ENCODE measurements around the gene CD44. TPM values are rescaled to one million over a fixed set of nuclear protein-coding genes. Genes with fewer than 3 reads are reported as not detected.

Gene CD44
- total and polyA plus RNA-seq, 4 donors = 4.1 to 26.9 (median 14.6) TPM

DNA sequence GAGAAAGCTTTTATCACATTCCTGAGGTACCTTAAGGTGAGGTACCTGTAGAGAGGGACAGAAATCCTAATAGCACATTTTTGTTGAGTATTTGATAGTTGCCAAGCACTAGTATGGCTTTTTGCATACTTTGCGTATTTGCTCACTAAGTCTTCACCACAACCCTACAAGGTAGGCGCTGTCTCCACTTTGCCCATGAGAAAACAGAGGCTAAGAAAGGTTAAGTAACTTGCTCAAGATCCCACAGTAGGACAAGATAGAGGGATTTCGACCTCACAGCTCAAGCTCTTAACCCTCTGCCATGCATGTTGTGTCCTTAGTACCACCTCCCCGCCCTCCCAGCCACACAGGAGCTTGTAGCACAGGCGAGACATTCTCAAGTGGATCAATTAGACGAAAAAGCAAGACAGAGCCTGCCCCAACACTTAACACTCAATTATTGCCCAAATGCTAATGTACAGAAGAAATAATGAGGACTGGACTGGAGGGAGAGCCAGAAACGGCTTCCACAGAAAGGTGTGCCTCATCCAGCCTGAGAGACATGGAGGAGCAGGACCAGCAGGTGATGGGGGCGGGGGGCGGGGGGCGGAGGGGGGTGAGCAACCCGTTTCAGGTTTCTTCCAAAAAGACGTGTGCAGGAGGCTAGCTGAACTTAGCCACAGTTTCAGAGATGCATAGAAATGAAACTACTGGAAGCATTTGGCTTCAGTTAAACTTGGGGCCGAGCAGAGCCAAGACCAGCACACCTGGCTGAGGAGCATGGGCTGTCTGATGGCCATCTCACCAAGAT lies 26.7 kb upstream of the CD44 start:
- no peak for TF ChIP-seq RAD21 (IDR thresholded peaks at IDR 0.05)
- TF ChIP-seq TAF1 (conservative IDR thresholded peaks at IDR 0.05) = no peak
- TF ChIP-seq, protein P1, sequence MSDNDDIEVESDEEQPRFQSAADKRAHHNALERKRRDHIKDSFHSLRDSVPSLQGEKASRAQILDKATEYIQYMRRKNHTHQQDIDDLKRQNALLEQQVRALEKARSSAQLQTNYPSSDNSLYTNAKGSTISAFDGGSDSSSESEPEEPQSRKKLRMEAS (IDR thresholded peaks at IDR 0.05) = no peak
- no peak for TF ChIP-seq CTCF (IDR thresholded peaks at IDR 0.05; ENCODE audit: low read depth, low read length, missing input control)
- TF ChIP-seq, protein P2, sequence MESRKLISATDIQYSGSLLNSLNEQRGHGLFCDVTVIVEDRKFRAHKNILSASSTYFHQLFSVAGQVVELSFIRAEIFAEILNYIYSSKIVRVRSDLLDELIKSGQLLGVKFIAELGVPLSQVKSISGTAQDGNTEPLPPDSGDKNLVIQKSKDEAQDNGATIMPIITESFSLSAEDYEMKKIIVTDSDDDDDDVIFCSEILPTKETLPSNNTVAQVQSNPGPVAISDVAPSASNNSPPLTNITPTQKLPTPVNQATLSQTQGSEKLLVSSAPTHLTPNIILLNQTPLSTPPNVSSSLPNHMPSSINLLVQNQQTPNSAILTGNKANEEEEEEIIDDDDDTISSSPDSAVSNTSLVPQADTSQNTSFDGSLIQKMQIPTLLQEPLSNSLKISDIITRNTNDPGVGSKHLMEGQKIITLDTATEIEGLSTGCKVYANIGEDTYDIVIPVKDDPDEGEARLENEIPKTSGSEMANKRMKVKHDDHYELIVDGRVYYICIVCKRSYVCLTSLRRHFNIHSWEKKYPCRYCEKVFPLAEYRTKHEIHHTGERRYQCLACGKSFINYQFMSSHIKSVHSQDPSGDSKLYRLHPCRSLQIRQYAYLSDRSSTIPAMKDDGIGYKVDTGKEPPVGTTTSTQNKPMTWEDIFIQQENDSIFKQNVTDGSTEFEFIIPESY (IDR thresholded peaks at IDR 0.05) = no peak
- no peak for TF ChIP-seq FOXA2 (IDR thresholded peaks at IDR 0.05)
- no peak for TF ChIP-seq NR2F2 (IDR thresholded peaks at IDR 0.05)
- TF ChIP-seq JUND (IDR thresholded peaks at IDR 0.05) = no peak
- no peak for TF ChIP-seq REST (IDR thresholded peaks at IDR 0.05)
- no peak for TF ChIP-seq HNF4G (IDR thresholded peaks at IDR 0.05)
- no peak for TF ChIP-seq FOXA1 (IDR thresholded peaks at IDR 0.05)
- TF ChIP-seq EGR1 (IDR thresholded peaks at IDR 0.05; ENCODE audit: low read depth in 2 of 2) = no peak
- TF ChIP-seq YY1 (IDR thresholded peaks at IDR 0.05) = no peak
- no peak for TF ChIP-seq RXRA (IDR thresholded peaks at IDR 0.05)
- TF ChIP-seq HNF4A (conservative IDR thresholded peaks at IDR 0.05) = no peak
- no peak for TF ChIP-seq ATF3 (IDR thresholded peaks at IDR 0.05)
- TF ChIP-seq SP1 (IDR thresholded peaks at IDR 0.05) = no peak
- no peak for TF ChIP-seq GABPA (IDR thresholded peaks at IDR 0.05 in 1 of 2, conservative IDR thresholded peaks at IDR 0.05 in 1 of 2)
- Histone ChIP-seq H3K9me3 (ENCODE audit: control insufficient read depth in 4 of 4, low read length in 3 of 4) (no peaks in the 10 kb centered on the region), H3K36me3 (ENCODE audit: control insufficient read depth in 4 of 4, insufficient read depth in 3 of 4, low read depth in 1 of 4, low read length in 3 of 4) (no peaks in the 10 kb centered on the region), H3K4me3 (ENCODE audit: low read depth in 1 of 3, low read length in 3 of 3) (no peak overlapping the region), H3K27me3 (ENCODE audit: control insufficient read depth in 4 of 4, insufficient read depth in 4 of 4, low read length in 3 of 4) (no peaks in the 10 kb centered on the region), H3K4me1 (ENCODE audit: control insufficient read depth in 4 of 4, insufficient read depth in 4 of 4, low read length in 3 of 4) (no peaks in the 10 kb centered on the region), H3K9ac (ENCODE audit: low read depth in 1 of 2, low read length in 2 of 2) (no peak overlapping the region), H3K27ac (ENCODE audit: low read depth in 1 of 2, low read length in 2 of 2) (no peak overlapping the region)
- 84% methylated on average over 13 of the region's 13 CpGs for WGBS
- DNase-seq (ENCODE audit: low spot score) = no peak
